Measurements from ENCODE around the gene OR1J1. TPM values are rescaled to one million over a fixed set of nuclear protein-coding genes. Genes with fewer than 3 reads are reported as not detected.

Gene OR1J1
- total RNA-seq (2014; rRNA removed; shearing (Covaris generic)): not detected in 2 replicates

- H3K36me3 ChIP-seq (replicated peaks; ENCODE audit: control insufficient read depth, insufficient read depth, low read length): no peaks in the 10 kb centered on the region
- H3K27me3 ChIP-seq (ENCODE audit: control insufficient read depth, insufficient read depth, low read length): no peaks in the 10 kb centered on the region; the same call in 1 of the 2 replicates
- DNase-seq: no peak
- H3K4me3 ChIP-seq (ENCODE audit: insufficient read depth, low read depth, low read length): no peak within 1 kb of the TSS
Observed at GRCh38 chr9:122477826-122478225, at the start of gene OR1J1. OR1J1 (minus strand) TSS chr9:122477926; CDS start chr9:122477926, 0 bp downstream.

DNA sequence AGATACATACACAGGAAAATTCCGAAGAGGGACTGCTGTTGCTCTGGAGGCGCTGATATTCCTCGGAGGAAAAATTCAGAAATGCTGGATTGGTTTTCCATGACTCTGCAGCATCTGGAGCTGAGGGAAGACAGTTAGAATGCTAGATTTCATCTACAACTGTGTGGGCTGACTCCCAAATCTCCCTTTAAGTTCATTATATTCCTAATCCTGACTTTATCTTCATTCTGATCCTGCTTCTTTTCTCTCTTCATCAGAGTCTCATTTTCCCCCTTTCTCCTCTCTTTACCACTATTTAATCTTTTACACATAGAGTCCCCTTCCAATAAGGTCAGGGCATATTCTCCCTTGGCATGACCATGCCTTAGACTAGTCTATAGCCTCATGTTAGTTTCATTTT, 49.5 kb upstream of the OR1J1 start, which contains the start of gene OR1N1:
Gene OR1N1 (minus strand): TSS at position 101 of the 400 bp plus-strand sequence. CDS start 0 bp downstream, at position 101.
- H3K36me3 ChIP-seq (replicated peaks; ENCODE audit: control insufficient read depth, insufficient read depth, low read length): no peaks in the 10 kb centered on the region
- H3K27me3 ChIP-seq (ENCODE audit: control insufficient read depth, insufficient read depth, low read length): no peaks in the 10 kb centered on the region
- H3K4me3 ChIP-seq (ENCODE audit: insufficient read depth, low read depth, low read length): no peak within 1 kb of the TSS
- no peak for DNase-seq

DNA sequence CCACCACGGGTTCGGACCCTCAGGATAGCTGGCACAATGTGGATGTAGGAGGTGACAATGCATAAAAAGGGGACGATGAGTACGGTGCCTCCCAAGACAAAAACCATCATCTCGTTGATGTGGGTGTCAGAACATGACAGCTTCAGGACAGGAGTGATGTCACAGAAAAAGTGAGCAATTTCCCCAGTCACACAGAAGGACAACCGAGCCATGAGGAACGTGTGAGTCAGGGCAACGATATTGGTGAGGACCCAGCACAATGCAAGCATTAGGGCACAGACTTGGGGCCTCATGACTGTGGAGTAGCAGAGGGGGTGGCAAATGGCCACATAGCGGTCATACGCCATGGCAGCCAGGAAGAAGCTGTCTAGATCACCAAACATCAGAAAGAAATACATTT, 48.9 kb upstream of the OR1J1 start:
- H3K4me3 ChIP-seq (ENCODE audit: insufficient read depth, low read depth, low read length): no peak overlapping the region
- H3K27me3 ChIP-seq (ENCODE audit: control insufficient read depth, insufficient read depth, low read length): no peaks in the 10 kb centered on the region
- no peaks in the 10 kb centered on the region for H3K36me3 ChIP-seq (replicated peaks; ENCODE audit: control insufficient read depth, insufficient read depth, low read length)
- no peak for DNase-seq

- Histone ChIP-seq H3K27me3 (ENCODE audit: control insufficient read depth, insufficient read depth, low read length) (peaks cover 4% of the 10 kb centered on the region; the same call in 1 of the 2 replicates), H3K4me3 (ENCODE audit: insufficient read depth, low read depth, low read length) (no peak overlapping the region), H3K36me3 (replicated peaks; ENCODE audit: control insufficient read depth, insufficient read depth, low read length) (no peaks in the 10 kb centered on the region)
- DNase-seq: no peak
Observed at GRCh38 chr9:122519376-122519775, 41.6 kb upstream of the OR1J1 start.

DNA sequence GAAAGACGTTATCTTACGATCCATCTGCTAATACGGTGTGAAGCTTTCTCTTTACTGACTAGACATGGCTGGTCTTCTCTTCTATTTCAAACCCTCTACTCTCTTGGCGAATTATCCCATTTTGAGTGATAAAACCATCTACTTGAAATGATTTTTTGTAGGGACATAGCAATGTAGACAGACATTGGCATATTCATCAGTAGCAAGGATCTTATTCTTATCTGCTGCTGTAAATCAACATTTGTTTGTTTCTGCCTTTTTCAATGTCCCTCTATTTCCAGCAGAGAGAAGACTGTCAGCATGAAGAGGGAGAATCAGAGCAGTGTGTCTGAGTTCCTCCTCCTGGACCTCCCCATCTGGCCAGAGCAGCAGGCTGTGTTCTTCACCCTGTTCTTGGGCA, 41.1 kb upstream of the OR1J1 start, which contains the start of gene OR1J4:
Gene OR1J4 (plus strand): TSS at position 301 of the 400 bp plus-strand sequence. CDS start 0 bp downstream, at position 301.
- DNase-seq: no peak
- Histone ChIP-seq H3K27me3 (ENCODE audit: control insufficient read depth, insufficient read depth, low read length) (peaks cover 4% of the 10 kb centered on the region; the same call in 1 of the 2 replicates), H3K4me3 (ENCODE audit: insufficient read depth, low read depth, low read length) (no peak within 1 kb of the TSS), H3K36me3 (replicated peaks; ENCODE audit: control insufficient read depth, insufficient read depth, low read length) (no peaks in the 10 kb centered on the region)

GRCh38 chr9:122518226-122518625, 40.5 kb upstream of the OR1J1 start:
- Histone ChIP-seq H3K4me3 (ENCODE audit: insufficient read depth, low read depth, low read length) (no peak overlapping the region), H3K36me3 (replicated peaks; ENCODE audit: control insufficient read depth, insufficient read depth, low read length) (no peaks in the 10 kb centered on the region), H3K27me3 (ENCODE audit: control insufficient read depth, insufficient read depth, low read length) (peaks cover 4% of the 10 kb centered on the region; the same call in 1 of the 2 replicates)
- DNase-seq: no peak

GRCh38 chr9:122510502-122510901, 32.8 kb upstream of the OR1J1 start, which contains the start of gene OR1J2:
OR1J2 (plus strand) TSS chr9:122510802; CDS start chr9:122510802, 0 bp downstream.
- DNase-seq: no peak
- no peaks in the 10 kb centered on the region for H3K36me3 ChIP-seq (replicated peaks; ENCODE audit: control insufficient read depth, insufficient read depth, low read length)

GRCh38 chr9:122506964-122507363, 29.2 kb upstream of the OR1J1 start:
- Histone ChIP-seq H3K4me3 (ENCODE audit: insufficient read depth, low read depth, low read length) (no peak overlapping the region), H3K36me3 (replicated peaks; ENCODE audit: control insufficient read depth, insufficient read depth, low read length) (no peaks in the 10 kb centered on the region), H3K27me3 (ENCODE audit: control insufficient read depth, insufficient read depth, low read length) (no peaks in the 10 kb centered on the region; the same call in 1 of the 2 replicates)
- no peak for DNase-seq

More at GRCh38 chr9:122510502-122510901, 32.8 kb upstream of the OR1J1 start, which contains the start of gene OR1J2:
- no peaks in the 10 kb centered on the region; the same call in 1 of the 2 replicates for H3K27me3 ChIP-seq (ENCODE audit: control insufficient read depth, insufficient read depth, low read length)
- no peak within 1 kb of the TSS for H3K4me3 ChIP-seq (ENCODE audit: insufficient read depth, low read depth, low read length)

DNA sequence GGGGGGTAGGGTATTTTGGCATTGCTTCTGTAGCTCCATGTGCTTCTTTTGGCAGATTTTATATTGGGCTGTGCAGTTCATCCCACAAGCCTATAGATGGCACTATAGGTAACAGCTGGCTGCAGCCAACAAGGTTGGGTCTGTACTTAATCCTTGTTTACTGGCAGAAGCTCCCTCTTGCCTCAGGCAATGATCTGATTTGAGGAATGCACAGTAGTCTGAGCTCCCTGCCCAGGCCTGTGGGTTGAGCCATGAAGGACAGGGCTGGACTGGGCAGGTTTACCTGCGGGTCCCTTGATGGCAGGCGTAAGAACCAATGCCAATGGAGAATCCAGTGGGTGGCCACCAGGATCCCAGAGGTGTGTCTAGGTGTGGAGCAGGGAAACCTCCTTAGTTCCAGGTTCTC, 21.2 kb upstream of the OR1J1 start:
- DNase-seq: peak; percentile 15
- no peaks in the 10 kb centered on the region for H3K36me3 ChIP-seq (replicated peaks; ENCODE audit: control insufficient read depth, insufficient read depth, low read length)
- no peak overlapping the region for H3K4me3 ChIP-seq (ENCODE audit: insufficient read depth, low read depth, low read length)
- H3K27me3 ChIP-seq (ENCODE audit: control insufficient read depth, insufficient read depth, low read length): no peaks in the 10 kb centered on the region; the same call in 1 of the 2 replicates

DNA sequence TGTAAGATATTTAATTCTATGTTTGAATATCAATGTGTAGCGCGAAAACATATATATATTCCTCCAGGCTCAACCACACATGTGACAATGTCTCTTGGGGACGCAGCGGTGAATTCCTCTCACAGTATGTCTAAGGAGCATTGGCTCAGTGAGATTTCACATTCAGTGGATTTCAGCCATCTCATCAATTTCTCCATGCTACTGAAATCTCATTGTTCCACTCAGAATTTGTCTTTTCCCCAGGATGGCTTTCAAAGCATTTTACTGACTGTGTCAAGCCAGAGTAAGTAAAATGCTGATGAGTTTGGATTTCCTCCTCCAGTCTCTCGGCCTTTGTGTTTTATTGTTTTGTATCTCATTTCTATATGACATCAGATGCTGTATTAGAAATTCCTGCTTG, 1.3 kb upstream of the OR1J1 start:
- no peak for DNase-seq
- H3K36me3 ChIP-seq (replicated peaks; ENCODE audit: control insufficient read depth, insufficient read depth, low read length): no peaks in the 10 kb centered on the region
- H3K27me3 ChIP-seq (ENCODE audit: control insufficient read depth, insufficient read depth, low read length): no peaks in the 10 kb centered on the region; the same call in 1 of the 2 replicates
- no peak overlapping the region for H3K4me3 ChIP-seq (ENCODE audit: insufficient read depth, low read depth, low read length)

DNA sequence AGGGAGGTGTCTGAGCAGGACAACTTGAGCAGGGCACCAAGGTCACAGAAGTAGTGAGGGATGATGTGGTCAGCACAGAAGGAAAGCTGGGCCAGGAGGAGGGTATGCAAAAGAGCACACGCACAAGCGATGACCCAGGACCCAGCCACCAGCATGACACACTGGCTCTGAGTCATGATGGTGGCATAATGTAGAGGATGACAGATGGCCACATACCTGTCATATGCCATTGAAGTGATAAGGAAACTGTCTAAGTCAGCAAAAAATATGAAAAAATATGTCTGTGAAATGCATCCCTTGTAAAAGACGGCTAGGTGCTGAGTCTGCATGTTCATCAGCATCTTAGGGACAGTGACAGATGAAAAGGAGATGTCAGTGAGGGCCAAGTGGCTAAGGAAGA, 380 bp downstream of the OR1J1 start:
- H3K4me3 ChIP-seq (ENCODE audit: insufficient read depth, low read depth, low read length): no peak overlapping the region
- no peaks in the 10 kb centered on the region; the same call in 1 of the 2 replicates for H3K27me3 ChIP-seq (ENCODE audit: control insufficient read depth, insufficient read depth, low read length)
- no peak for DNase-seq
- H3K36me3 ChIP-seq (replicated peaks; ENCODE audit: control insufficient read depth, insufficient read depth, low read length): no peaks in the 10 kb centered on the region

- Histone ChIP-seq H3K36me3 (replicated peaks; ENCODE audit: control insufficient read depth, insufficient read depth, low read length) (no peaks in the 10 kb centered on the region), H3K4me3 (ENCODE audit: insufficient read depth, low read depth, low read length) (no peak overlapping the region), H3K27me3 (ENCODE audit: control insufficient read depth, insufficient read depth, low read length) (no peaks in the 10 kb centered on the region)
- DNase-seq: no peak
Observed at GRCh38 chr9:122475717-122476116, 2.0 kb downstream of the OR1J1 start.

DNA sequence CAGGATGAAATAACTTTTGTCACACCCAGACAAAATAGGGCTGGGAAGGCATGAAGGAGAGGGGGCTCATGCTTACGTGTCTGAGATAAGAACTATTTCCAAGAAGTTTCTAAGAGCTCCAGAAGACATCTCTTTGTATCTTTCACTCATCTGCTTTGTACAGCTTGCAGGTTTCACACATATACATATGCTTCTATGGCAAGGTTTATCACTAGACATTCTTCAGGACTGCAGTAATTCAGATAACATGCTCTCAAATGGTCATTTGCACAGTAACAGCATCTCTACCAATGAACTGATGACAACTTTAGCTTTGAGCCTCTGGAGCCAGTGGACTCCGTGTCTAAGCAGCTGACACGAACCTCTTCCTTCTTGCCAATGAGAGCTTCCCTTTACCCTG, 3.2 kb downstream of the OR1J1 start:
- no peak for DNase-seq
- no peaks in the 10 kb centered on the region for H3K36me3 ChIP-seq (replicated peaks; ENCODE audit: control insufficient read depth, insufficient read depth, low read length)
- no peaks in the 10 kb centered on the region for H3K27me3 ChIP-seq (ENCODE audit: control insufficient read depth, insufficient read depth, low read length)
- no peak overlapping the region for H3K4me3 ChIP-seq (ENCODE audit: insufficient read depth, low read depth, low read length)

DNA sequence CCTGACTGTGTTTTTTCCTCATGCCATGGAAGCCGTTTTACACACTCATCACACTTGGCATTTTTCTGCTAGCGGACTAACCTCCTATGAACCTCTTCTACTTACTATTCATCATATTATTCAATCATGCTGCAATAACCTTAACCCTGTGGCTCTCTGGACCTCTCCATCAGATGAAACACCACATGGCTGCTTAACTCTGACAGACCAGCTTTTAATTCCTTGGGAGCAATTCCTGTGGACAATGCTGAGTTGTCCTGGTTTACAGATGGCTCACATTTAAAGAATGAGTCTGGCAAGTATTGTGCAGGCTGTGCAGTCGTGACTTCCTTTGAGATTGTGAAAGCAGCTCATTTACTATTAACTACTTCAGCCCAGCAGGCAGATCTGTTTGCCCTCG, 9.0 kb downstream of the OR1J1 start:
- DNase-seq: no peak
- no peaks in the 10 kb centered on the region for H3K27me3 ChIP-seq (ENCODE audit: control insufficient read depth, insufficient read depth, low read length)
- no peak overlapping the region for H3K4me3 ChIP-seq (ENCODE audit: insufficient read depth, low read depth, low read length)
- no peaks in the 10 kb centered on the region for H3K36me3 ChIP-seq (replicated peaks; ENCODE audit: control insufficient read depth, insufficient read depth, low read length)

DNA sequence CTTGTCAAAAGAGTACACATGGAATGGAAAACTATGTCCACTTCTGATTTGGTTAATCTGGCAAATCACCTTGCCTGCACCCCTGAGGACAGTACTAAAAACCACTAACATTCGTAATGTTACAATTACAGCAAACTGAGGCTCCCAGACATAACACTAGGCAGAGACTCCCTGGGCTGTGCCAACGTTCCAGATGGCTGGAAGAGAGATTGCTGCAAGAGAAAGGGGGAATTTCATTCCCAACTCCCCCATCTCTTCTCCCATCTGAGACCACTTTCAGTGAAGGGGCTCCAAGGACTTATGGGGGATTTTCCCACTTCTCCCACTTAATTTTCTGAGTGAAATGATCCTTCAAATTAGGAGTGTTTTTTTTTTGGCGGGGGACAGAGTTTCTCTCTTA, 11.3 kb downstream of the OR1J1 start:
- no peak for DNase-seq
- H3K4me3 ChIP-seq (ENCODE audit: insufficient read depth, low read depth, low read length): no peak overlapping the region
- H3K36me3 ChIP-seq (replicated peaks; ENCODE audit: control insufficient read depth, insufficient read depth, low read length): no peaks in the 10 kb centered on the region
- no peaks in the 10 kb centered on the region; the same call in 1 of the 2 replicates for H3K27me3 ChIP-seq (ENCODE audit: control insufficient read depth, insufficient read depth, low read length)

Data from H7 (cell line).